Measurements from ENCODE around the gene EFCAB7. TPM values are rescaled to one million over a fixed set of nuclear protein-coding genes. Genes with fewer than 3 reads are reported as not detected.

Gene EFCAB7
- total RNA-seq, 1 experiment from 2014 or later: 9.6 TPM

- no peak for DNase-seq (ENCODE audit: low read depth, low spot score)
- in situ Hi-C loops (cut with HindIII; ENCODE audit: low pct_unique_long_range_greater_than_20kb, low sequenced_read_pairs): no loop called here
Measured at GRCh38 chr1:63621075-63621474, 97.8 kb downstream of the EFCAB7 start.

GRCh38 chr1:63621698-63622097, 98.4 kb downstream of the EFCAB7 start:
- no peak for DNase-seq (ENCODE audit: low read depth, low spot score)
- in situ Hi-C loops (cut with HindIII; ENCODE audit: low pct_unique_long_range_greater_than_20kb, low sequenced_read_pairs): no loop called here

Small RNAs within 50 kb of the gene (small RNA-seq; reads per million reads assigned to genes)
- gene RF02105: 0 reads per million in 2 experiments
- 0 reads per million in 2 experiments for gene RF02106
- gene RF02107: 0 reads per million in 2 experiments
- gene RF02108: 0 reads per million in 2 experiments
- gene RF02109: 0 reads per million in 2 experiments
- gene RF02110: 0 reads per million in 2 experiments
- gene RN7SL488P: 0 to 0.14 reads per million in 2 experiments
- 0 reads per million in 2 experiments for gene RNU7-123P

Other genes with a start within 250 kb of the EFCAB7 start
- gene FOXD3, start 201.0 kb upstream of the EFCAB7 start, total RNA-seq (2014; rRNA removed; shearing (Covaris generic)): 3.2 and 3.7 TPM in 2 replicates
- gene ALG6, start 155.9 kb upstream of the EFCAB7 start, total RNA-seq (2014; rRNA removed; shearing (Covaris generic)): 38.8 and 39.0 TPM in 2 replicates
- 48.6 and 51.5 TPM in 2 replicates for gene ITGB3BP, start 300 bp upstream of the EFCAB7 start, total RNA-seq (2014; rRNA removed; shearing (Covaris generic))
- gene PGM1, start 69.9 kb downstream of the EFCAB7 start, total RNA-seq (2014; rRNA removed; shearing (Covaris generic)): 79.5 and 79.8 TPM in 2 replicates

Measured in SK-MEL-5 (cell line).